ENCODE results near the gene SRPK2.

The SRPK2 gene

GRCh38 chr7:105127179-105127578 lies 261.5 kb downstream of the SRPK2 start:
- DNase-seq, result no peak

GRCh38 chr7:105126436-105126975 lies 262.2 kb downstream of the SRPK2 start:
- DNase-seq, result no peak

- DNase-seq, result no peak
Measured at GRCh38 chr7:105125745-105126144, 263.0 kb downstream of the SRPK2 start.

- no peak for DNase-seq
Measured at GRCh38 chr7:105122619-105123018, 266.1 kb downstream of the SRPK2 start.

GRCh38 chr7:105118612-105119600 lies 269.8 kb downstream of the SRPK2 start:
- DNase-seq, result no peak

GRCh38 chr7:105112440-105113418 lies 276.0 kb downstream of the SRPK2 start:
- no peak for DNase-seq

- DNase-seq, result no peak
Measured at GRCh38 chr7:105107458-105107857, 281.3 kb downstream of the SRPK2 start.

GRCh38 chr7:105106473-105106872 lies 282.2 kb downstream of the SRPK2 start:
- no peak for DNase-seq

- no peak for DNase-seq
Measured at GRCh38 chr7:105105579-105105978, 283.1 kb downstream of the SRPK2 start.

GRCh38 chr7:105102557-105103352 lies 286.0 kb downstream of the SRPK2 start:
- DNase-seq, result no peak

GRCh38 chr7:105101864-105102263 lies 286.9 kb downstream of the SRPK2 start:
- no peak for DNase-seq

- DNase-seq, result peak in 1 of 2 experiments; percentile 53
Measured at GRCh38 chr7:105098863-105099515, 289.7 kb downstream of the SRPK2 start.

GRCh38 chr7:105097619-105098018 lies 291.1 kb downstream of the SRPK2 start:
- no peak for DNase-seq

- DNase-seq, result no peak
Measured at GRCh38 chr7:105096306-105096705, 292.4 kb downstream of the SRPK2 start.

- DNase-seq, result no peak
Measured at GRCh38 chr7:105094966-105095365, 293.8 kb downstream of the SRPK2 start.

GRCh38 chr7:105088456-105088855 lies 300.3 kb downstream of the SRPK2 start:
- DNase-seq, result no peak

GRCh38 chr7:105087981-105088380 lies 300.7 kb downstream of the SRPK2 start:
- no peak for DNase-seq

GRCh38 chr7:105086850-105087249 lies 301.9 kb downstream of the SRPK2 start:
- DNase-seq, result no peak

GRCh38 chr7:105084581-105084980 lies 304.1 kb downstream of the SRPK2 start:
- DNase-seq, result no peak

- DNase-seq, result no peak
Measured at GRCh38 chr7:105079348-105079747, 309.4 kb downstream of the SRPK2 start.

GRCh38 chr7:105073143-105073542 lies 315.6 kb downstream of the SRPK2 start:
- DNase-seq, result no peak

GRCh38 chr7:105068886-105069285 lies 319.8 kb downstream of the SRPK2 start:
- no peak for DNase-seq

Measured in NCI-H2081 (cell line).